HG02763 (cell line): ENCODE measurements around the gene FCN2.

Experiments used
- ATAC-seq: cut with Tn5 transposase; IDR thresholded peaks from one replicate; pipeline ENCODE4 v1.9.1; 2021; ENCODE audit warnings: mild to moderate bottlenecking, moderate library complexity; ENCODE audit not compliant: unreplicated experiment

Gene FCN2

DNA sequence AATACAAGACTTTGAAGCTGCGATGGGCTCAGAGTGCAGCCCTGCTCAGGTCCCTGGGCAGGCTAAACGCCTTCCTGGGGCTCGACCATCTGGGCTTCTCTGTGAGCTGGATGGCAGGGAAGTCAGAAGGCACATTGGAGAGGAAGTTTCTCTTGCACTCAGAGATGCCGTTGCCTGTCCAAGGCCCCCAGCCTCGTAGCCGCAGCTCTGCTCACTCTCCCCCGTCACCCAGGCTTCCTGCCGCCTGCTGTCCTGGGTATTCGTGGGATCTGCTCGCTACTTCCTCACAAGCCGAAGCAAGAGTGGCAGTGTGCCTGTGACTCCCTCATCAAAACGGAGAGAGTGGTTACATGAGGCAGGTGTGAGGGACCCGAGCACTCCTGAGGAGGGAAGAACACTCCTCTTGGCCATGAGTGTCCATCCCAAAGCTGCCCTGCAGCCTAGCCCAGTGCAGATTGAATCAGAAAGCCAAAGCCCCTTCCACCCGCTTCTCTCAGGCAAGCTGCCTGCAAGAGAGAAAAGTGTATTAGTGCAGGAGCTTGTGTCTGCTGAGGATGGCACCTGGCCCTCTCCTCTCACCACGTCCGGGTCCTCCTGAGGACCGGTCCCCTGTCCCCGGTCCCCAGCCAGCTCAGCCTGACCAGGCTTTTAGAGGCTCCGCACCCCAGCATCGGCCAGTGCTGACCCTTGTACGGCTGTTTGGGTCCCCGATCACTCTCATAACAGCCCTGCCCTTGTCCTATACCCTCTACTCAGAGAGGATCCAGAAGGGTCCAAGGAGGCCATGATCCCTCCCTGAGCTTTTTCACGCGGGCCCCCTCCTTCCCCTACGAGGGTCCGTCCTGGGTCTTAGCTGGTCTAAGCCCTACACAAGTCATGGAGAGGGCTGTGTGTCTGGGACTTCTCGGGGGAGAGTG lies 7.3 kb downstream of the FCN2 start:
- ATAC-seq: no peak

DNA sequence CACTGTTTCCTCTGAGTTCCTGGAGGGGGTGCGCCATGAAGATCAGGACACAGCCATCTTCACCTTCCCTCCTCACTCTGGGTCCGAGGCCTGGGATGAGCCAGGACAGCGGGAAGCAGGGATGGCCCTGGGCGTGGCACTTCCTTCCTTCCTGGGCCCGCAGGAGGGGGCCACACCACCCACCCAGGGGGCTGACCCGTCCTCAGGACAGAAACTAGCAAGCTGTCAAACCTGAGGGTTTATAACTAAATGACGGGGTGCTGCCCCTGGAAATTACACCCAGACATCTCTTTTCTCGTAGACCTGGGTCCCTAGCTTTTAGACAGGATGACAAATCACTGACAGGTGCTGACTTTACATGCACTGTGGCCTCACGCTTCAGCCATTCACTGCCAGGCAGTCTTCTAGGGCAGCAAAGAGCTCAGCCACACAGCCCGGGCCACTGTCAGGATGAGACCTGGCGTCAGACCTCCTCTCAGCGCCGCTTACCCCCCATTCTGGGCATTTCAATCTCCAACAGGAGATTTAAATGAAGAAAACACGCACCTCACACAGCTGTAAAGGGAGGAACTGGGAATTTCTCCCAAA lies 8.1 kb downstream of the FCN2 start:
- no peak for ATAC-seq

DNA sequence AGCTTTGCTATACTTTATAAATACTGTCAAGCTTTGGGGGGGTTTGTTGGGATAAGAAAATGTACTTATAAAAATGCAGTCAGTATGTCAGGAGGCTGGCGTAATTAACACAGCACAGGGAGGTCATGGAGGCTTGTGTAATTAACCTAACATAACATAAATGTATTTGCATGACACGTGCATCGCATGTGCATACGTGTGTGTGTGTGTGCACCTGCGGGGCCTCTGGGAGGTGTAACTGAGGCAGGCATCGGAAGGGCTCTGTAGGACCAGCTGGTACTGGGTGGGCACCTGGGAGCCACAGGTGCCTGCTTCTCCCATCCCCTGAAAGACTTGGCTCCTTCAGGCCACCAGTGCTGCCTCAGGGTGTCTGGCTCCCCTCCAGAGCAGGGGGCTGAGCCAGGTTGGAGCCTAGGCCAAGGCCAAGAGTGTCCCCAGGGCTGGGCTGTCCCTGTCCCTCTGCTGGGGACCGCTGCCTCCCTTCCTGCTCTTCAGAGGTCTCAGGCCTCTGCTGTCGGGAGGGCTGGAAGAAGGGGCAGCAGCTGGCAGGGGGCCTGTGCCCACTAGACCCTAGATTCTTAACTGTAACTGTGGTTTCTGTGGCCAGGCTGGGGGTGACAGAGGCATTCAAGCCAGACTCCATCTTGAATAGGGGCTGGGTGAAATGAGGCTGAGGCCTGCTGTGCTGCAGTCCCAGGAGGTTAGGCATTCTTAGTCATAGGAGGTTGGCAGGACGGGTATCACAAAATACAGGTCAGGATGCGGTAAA lies 9.0 kb downstream of the FCN2 start:
- ATAC-seq: no peak

DNA sequence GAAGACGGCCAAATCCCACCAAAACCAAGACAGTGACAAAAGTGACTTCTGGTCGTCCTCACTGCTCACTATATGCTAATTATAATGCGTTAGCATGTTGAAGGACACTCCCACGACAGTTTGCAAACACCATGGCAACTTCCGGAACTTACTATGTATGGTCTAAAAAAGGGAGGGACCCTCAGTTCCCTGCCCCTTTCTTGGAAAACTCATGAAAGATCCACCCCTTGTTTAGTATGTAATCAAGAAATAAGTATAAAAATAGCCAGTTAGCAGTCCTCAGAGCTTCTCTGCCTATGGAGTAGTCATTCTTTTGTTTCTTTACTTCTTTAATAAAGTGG lies 9.5 kb downstream of the FCN2 start:
- ATAC-seq: no peak

DNA sequence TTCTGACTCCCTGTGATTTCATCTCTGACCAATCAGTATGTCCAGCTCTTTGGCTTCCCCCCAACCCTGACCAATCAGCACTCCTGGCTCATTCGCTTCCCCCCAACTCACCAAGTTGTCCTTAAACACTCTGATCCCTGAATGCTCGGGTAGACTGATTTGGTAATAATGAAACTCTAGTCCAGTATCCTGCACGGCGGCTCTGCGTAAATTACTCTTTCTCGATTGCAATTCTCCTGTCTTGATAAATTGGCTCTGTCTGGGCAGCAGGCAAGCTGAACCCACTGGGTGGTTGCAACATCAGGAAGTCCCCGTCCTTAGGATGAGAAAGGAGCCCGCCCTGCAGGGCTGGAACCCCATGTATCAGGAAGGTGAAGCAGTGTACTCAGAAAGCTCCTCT lies 10.4 kb downstream of the FCN2 start:
- no peak for ATAC-seq

DNA sequence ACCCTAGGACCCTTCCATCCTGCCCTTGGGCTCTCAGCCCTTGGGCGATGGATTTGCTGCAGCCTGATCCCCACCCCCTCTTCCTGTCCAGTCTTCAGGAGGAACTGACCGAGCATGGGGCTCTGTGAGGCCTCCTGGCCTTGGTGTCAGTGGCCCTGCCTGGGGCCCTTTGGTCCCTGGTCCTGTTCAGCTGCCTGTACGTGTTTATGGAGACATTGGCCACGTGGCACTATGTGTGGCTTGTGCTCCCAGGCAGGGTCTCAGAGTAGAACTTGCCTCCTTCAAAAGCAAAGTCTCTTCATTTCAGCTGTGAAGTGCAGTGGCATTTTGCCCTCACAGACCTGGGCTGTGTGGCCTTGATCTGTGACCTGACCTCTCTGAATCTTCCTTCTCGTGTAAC lies 11.1 kb downstream of the FCN2 start:
- ATAC-seq: no peak

DNA sequence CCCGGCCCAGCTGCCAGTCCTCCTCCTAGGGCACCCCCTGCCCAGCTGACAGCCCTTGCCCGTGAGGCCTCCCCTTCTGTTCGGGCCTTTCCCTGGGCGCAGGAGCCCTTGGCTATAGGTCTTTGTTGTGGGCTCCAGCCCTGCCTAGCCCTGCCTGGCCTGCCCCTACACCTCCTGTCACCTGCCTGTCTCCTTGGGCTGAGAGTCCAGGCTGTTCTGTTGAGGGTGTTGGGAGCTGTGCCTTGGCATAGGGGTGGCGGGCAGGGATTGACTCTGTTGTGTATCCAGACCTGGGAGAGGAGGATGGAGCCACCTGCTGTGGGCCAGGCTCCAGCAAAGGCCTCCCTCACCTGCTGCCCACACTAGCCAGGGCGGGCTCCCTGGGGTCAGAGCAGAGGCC lies 11.6 kb downstream of the FCN2 start:
- ATAC-seq: no peak

DNA sequence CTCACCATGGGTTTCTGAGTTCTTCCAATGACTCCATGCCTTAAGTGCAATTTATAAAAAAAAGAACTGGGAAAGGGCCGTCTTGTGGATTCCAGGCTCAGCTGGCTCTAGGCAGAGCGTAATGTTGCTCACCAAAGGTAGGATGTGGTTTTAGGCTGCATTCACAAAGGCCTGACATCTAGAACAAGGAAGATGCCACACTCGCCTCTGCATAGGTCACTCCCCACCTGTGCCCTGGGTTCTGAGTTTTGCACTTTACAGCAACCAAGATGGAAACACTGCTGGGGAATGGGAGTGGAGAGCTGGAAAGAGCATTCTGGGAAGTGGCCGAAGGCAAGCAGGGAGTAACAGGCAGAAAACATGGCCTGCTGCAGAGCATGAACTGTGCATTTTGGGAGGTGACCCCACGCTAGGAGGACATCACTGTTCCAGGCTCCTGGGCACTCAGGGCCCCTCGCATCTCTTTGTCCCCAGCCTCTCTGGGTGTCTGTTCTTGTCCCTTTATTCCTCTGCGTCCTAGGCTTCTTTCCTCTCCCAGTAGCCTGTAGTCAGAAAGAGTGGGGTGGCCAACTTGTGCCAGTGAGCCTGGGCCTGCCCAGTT lies 12.3 kb downstream of the FCN2 start:
- no peak for ATAC-seq

DNA sequence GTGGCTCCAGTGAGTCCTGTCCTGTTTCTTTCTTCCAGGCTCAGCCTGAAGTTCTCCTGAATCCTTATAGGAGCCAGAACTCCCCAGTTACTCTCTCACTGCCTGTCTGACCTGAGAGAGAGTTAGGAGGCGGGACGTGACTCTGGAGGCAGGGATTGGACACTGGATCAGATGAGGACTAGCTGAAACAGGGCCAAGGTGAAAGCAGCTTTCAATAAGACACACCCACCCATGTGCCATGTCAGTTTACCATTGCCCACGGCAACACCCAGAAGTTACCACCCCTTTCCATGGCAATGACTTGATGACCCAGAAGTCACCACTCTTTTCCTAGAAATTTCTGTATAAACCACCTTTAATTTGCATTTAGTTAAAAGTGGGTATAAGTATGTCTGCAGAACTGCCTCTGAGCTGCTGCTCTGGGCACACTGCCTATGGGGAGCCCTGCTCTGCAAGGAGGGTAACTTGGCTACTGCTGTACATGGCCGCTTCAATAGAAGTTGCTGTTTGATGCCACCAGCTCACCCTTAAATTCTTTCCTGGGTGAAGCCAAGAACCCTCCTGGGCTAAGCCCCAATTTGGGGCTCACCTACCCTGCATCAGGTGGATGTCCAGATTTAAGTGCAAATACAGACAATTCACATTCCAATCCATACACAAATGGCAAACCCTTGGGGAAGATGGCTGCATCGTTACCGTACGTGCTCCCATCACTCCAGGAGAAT lies 13.7 kb downstream of the FCN2 start:
- ATAC-seq: no peak

DNA sequence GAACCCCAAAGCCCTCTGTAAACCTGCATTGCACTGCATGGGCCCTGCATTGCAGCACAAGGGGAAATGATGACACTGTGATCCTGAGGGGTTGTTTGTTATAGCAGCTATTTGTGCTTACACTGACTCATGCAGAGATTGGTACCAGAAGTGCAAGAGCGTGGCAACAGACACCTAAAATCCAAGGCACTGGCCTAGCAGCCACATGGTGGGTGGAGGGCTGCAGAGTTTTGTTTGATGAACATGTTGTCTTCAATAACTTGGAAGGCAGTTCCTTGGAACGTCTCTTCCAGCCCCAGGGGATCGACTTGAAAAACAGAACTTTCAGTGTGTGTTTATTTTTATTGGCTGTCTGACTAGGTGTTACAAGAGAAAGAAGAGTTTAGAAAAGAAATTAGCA lies 14.5 kb downstream of the FCN2 start:
- ATAC-seq: no peak

DNA sequence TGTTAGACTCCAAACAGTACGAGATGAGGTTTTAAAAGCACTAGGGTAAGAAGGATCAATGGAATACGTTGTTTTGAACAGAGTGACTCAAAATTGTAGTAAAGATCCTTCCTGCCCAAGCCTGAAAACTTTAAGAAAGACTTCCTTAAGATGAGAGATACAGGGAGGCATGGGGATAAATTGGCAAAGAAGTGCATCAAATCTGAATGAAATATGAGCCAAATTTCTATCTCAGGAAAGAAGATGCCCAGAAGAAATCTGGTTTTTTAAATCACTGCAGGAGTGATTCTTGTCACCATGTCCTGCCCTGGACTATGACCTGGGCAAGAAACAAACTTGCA lies 14.9 kb downstream of the FCN2 start:
- no peak for ATAC-seq

DNA sequence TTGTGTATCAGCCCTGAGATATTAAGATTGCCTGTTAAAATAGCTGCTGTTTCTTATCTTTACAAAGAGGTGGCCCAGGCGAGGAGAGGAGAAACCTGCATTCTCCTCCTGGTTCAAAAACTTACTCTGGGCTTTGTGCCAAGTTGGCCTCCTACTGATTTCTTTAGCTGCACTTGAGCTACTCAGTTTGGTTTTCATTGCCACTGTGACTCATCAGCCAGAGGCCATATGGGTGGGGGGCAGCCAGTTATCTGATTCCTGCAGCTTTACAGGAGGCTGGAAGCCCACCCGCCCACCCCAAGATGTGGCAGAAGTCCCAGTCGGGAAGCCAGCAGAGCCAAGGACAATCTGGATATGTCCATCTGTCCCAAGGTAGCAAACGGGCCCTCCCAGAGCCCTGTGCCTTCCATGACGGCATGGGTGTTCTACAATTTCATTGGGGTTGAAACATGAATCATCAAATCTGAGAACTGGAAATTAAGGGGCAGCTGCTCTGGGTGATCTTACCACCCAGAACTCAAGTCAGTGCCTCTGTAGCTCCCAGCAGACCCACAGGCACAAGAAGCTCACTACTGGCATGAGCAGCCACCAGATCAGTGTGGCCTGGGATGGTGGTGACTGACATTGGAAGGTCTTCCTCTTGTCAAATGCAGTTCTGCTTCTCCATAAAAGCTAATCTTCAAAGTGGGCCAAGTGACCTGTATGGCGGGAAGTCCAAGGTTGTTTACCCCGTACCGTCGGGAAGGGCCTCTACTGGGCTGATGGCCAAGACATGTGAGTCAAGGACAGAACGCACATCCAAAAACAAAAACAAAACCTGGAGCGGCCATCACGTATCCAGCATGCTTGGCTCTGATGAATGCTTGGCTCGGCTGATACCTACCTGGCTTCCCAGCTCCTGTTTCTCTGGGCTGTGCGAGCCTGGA lies 15.6 kb downstream of the FCN2 start:
- no peak for ATAC-seq

DNA sequence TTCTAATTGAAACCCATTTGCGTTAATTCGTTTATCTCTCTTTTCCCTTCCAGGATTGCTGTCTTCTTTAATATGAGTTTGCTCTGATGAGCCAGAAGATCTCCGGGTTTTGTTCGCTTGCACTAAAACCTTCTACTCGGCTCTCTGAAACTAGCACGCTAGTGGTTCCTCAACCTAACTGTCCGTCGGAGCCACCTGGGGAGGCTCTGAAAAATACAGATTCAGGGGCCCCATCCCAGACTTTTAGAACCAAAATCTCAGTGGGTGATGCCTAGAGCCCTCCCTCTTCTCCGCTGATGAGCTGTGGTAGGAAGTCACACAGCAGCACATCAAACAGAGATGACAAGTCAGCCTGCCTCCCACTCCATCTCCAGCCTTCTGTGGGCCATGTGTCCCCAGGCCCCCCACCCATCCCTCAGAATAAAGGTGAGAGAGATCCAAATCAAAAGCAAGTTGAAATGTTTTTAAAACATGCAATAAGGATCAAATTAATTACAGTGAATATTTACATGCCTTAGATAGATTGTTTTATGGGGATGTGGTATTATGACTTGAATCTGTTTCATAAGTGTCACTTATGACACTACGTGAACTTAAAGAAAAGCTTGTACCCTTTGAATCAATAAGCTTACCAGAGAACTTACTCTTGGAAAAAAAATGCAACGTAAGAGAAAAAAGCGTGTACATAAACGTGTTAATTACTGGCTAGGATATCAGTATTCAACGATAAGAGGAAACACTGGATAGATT lies 16.4 kb downstream of the FCN2 start:
- no peak for ATAC-seq

DNA sequence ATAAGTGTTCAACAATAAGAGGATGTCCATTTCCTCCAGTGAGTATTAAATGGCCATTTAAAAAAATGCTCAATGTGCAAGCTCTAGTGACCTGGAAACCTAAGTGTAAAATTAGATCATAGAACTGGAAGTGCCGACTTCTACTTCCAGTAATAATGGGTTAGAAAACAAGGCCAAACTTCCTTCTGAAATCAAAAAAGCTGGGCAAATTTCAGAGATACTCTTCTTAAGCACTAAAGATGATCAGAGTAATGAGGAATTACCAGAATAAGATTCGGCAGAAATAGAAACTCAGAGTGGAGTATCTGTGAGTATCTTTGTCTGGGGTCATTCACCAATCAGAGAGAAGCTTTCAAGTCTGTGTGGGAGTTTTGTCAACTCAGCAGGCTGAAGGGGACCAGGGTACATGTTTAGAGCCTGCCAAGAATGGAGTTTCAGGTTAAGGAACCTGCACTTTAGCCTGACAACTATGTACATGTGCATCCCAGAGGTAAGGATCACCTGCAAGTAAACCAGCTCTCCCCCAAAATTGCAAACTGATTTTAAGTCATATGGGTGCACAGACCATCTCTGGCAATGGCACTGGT lies 17.1 kb downstream of the FCN2 start:
- ATAC-seq: no peak

DNA sequence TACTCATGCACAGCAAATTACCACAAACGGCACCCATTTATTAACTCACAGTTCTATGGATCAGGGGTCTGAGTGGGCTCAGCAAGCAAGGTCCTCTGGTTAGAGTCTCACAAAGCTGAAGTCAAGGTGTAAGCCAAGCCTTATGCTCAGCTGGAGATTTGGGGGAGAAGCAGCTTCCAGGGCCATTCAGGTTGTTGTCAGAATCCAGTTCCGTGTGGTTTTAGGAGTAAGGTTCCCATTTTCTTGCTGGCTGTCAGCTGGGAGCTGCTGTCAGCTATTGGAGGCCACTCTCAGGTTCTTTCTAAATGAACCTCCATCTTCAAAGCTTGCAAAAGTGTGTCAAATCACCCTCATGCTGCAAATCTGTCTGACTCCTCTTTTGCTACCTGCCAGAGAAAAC lies 17.7 kb downstream of the FCN2 start:
- ATAC-seq: no peak

DNA sequence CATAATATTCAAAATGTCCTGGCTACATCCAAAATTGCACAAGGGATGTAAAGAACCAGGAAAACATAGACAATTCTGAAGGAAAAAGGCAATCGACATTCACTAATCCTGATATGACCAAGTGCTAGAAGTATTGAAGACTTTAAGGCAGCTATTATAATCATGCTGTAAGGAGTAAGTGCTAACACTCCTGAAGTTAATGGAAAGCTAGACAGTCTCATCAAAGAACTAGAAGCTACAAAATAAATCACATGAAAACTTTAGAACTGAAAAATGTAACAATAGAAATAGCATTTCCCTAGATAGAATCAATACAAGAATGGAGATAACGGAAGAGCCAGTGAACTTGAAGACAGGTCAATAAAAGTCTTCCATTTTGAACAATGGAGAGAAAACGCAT lies 18.6 kb downstream of the FCN2 start:
- ATAC-seq: no peak

DNA sequence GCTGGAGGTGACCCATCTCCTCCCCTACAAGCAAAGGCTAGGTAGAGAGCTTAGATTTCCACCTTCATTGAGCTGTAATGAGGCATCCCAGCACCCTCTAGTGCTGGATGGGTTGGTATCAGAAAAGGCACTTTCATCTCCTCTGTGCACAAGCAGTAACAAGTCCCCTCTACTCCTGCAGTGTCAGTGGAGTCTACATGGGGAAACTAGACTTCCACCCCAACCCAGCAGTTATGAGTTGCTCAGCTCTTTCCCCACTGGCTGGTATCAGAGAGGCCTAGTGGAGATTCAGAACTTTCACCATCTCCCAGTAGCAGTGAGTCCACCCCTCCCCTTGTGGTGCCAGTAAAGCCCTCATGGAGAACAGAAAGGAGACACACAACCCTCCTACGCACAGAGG lies 19.2 kb downstream of the FCN2 start:
- ATAC-seq: no peak

DNA sequence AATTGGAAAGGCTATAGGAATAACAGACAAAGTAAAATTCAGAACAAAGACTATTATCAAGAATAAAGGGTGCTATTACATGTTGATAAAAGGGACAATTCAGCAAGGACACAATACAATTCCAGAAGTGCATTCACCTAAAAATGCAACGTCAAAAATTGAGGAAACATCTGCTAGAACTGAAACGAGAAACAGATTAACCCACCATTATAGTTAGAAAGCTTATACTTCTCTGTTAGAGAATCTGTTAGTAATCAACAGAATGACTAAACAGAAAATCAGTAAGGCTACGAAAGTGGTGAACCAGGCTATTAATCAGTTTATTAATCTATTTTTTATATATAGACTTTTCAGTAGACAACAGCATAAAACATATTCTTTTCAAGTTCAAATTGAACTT lies 22.3 kb downstream of the FCN2 start:
- no peak for ATAC-seq
